Keratinocyte (primary cell): ENCODE results near the gene KLHL29. TPM values are rescaled to one million over a fixed set of nuclear protein-coding genes. Genes with fewer than 3 reads are reported as not detected.

Source experiments
- DNase-seq: peaks from one replicate; pipeline ENCODE4 v3.0.0-alpha.2; 2011; ENCODE audit warnings: low read depth, missing footprints, low spot score
- FAIRE-seq: peaks from 2 replicates; lab custom pipeline; 2011; peaks lifted over from hg19 to GRCh38; lab: Jason Lieb, UNC
- H2AFZ ChIP-seq: 2 replicates; pipeline ENCODE4 v1.6.0; 2012; ENCODE audit warnings: low read length, control low read depth, inconsistent platforms; ENCODE audit not compliant: control insufficient read depth
- H3K27ac ChIP-seq: 2 replicates; pipeline ENCODE4 v1.5.1; 2011; ENCODE audit warnings: low read length; ENCODE audit not compliant: control insufficient read depth, insufficient read depth
- H3K27me3 ChIP-seq: 3 replicates; pipeline ENCODE4 v1.6.0; 2011; ENCODE audit warnings: low read length; ENCODE audit not compliant: control insufficient read depth, insufficient read depth; ENCODE audit errors: extremely low read depth
- H3K36me3 ChIP-seq, 2 experiments: 2 replicates in 1 of 2; 3 replicates in 1 of 2; pipeline ENCODE4 v1.5.1; 2011; ENCODE audit warnings: low read length in 2 of 2, mild to moderate bottlenecking in 1 of 2; ENCODE audit not compliant: control insufficient read depth in 2 of 2, insufficient read depth in 2 of 2; ENCODE audit errors: extremely low read depth in 1 of 2
- H3K4me1 ChIP-seq: 3 replicates; pipeline ENCODE4 v1.5.1; 2011; ENCODE audit warnings: low read length; ENCODE audit not compliant: control insufficient read depth, insufficient read depth; ENCODE audit errors: extremely low read depth
- H3K4me2 ChIP-seq: 3 replicates; pipeline ENCODE4 v1.6.0; 2011; ENCODE audit warnings: low read depth, low read length; ENCODE audit not compliant: control insufficient read depth, insufficient read depth; ENCODE audit errors: extremely low read depth
- H3K4me3 ChIP-seq, 3 experiments: fragments of 200-600 bp in 1 of 3; sonication (generic) in 1 of 3; 2 replicates in 2 of 3; 3 replicates in 1 of 3; pipeline ENCODE4 v1.5.1; 2011 to 2016; ENCODE audit warnings: low read length in 3 of 3, mild to moderate bottlenecking in 3 of 3, control low read depth in 2 of 3, inconsistent platforms in 1 of 3, low read depth in 1 of 3, mixed read lengths in 1 of 3, mixed run types in 1 of 3, moderate library complexity in 1 of 3; ENCODE audit not compliant: control insufficient read depth in 2 of 3, insufficient read depth in 2 of 3; ENCODE audit errors: extremely low read depth in 1 of 3
- H3K79me2 ChIP-seq: 2 replicates; pipeline ENCODE4 v1.6.0; 2012; ENCODE audit warnings: low read length; ENCODE audit not compliant: control insufficient read depth, insufficient read depth
- H3K9ac ChIP-seq: 3 replicates; pipeline ENCODE4 v1.6.0; 2011; ENCODE audit warnings: low read length; ENCODE audit not compliant: control insufficient read depth, insufficient read depth; ENCODE audit errors: extremely low read depth
- H3K9me1 ChIP-seq: 3 replicates; pipeline ENCODE4 v1.6.0; 2011; ENCODE audit warnings: low read length; ENCODE audit not compliant: control insufficient read depth, insufficient read depth; ENCODE audit errors: extremely low read depth
- H3K9me3 ChIP-seq: 2 replicates; pipeline ENCODE4 v1.5.1; 2012; ENCODE audit warnings: low read depth, low read length; ENCODE audit not compliant: control insufficient read depth
- H4K20me1 ChIP-seq: 3 replicates; pipeline ENCODE4 v1.6.0; 2011; ENCODE audit warnings: low read length; ENCODE audit not compliant: control insufficient read depth, insufficient read depth; ENCODE audit errors: extremely low read depth
- EZH2 ChIP-seq: IDR thresholded peaks from one replicate; pipeline ENCODE4 v1.6.1; 2012; ENCODE audit warnings: inconsistent platforms, mild to moderate bottlenecking, low read length, moderate library complexity
- dilution Hi-C: fragments of 300-500 bp; cut with MboI; formaldehyde crosslinking; loops from one replicate; pipeline ENCODE4 v1.7.0; 2020; ENCODE audit warnings: low sequenced_read_pairs; ENCODE audit not compliant: extremely low pct_ligation_motif_present
- polyA plus RNA-seq, 5 experiments: library from polyadenylated mRNA; depleted of rRNA in 3 of 5; stranded (reverse) in 3 of 5; stranded (forward) in 1 of 5; unstranded in 1 of 5; fragments of >200 nt; gene quantifications; 1 replicate in 1 of 5; 2 replicates in 3 of 5; 3 replicates in 1 of 5; pipeline versions ENCODE4 v1.2.1 to v1.2.3, GENCODE V29; 2011 to 2012; ENCODE audit warnings: missing spikeins in 2 of 5, low read depth in 1 of 5, low replicate concordance in 1 of 5
- TF ChIP-seq, protein P1 (sequence below), 3 experiments: IDR thresholded peaks in 1 of 3; conservative IDR thresholded peaks in 1 of 3; optimal IDR thresholded peaks in 1 of 3; 2 replicates in 2 of 3; 3 replicates in 1 of 3; pipeline versions ENCODE3 to v1.5.1; 2011; ENCODE audit warnings: low read length in 3 of 3, mild to moderate bottlenecking in 3 of 3, moderate library complexity in 2 of 3, control low read depth in 1 of 3, inconsistent platforms in 1 of 3; ENCODE audit not compliant: insufficient read depth in 2 of 3; ENCODE audit errors: extremely low read depth in 1 of 3

KLHL29 gene
- polyA plus RNA-seq, 1 donor (not counting 4 experiments of a cell fraction or from before 2014, with no cell fraction given), result 4.7 TPM

DNA sequence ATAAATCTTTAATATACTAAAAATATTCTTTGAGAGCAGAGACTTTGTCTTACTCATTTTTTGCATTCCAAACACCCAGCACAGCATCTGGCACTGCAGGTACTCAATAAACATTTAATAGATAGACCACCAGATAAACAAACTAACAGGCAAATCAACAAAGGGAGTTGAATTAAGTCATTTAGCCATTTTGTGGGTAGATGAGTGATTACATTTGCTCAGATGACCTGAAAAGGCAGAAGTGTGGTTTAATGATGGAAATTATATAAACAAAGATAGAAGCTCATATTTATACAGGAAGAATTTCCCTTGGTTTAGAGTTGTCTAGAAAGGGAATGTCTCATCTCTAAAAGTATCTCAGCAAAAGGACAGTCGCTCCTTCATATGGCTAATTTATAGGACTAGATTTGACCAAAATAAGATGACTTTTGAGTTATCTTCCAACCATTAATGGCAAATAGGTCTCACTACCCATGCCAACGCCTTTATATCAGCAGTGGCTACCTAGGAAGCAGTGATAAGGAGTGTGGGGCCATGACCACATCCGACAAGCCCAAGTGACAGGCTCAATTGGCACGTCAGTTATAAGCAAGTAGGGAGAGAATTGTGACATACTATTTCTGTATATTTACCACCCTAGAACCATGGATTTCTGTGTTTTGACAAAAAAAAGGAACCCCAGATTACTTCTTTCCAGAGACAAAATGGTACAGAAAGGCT lies 368.5 kb downstream of the KLHL29 start:
- TF ChIP-seq EZH2, result no peak
- TF ChIP-seq, protein P1, sequence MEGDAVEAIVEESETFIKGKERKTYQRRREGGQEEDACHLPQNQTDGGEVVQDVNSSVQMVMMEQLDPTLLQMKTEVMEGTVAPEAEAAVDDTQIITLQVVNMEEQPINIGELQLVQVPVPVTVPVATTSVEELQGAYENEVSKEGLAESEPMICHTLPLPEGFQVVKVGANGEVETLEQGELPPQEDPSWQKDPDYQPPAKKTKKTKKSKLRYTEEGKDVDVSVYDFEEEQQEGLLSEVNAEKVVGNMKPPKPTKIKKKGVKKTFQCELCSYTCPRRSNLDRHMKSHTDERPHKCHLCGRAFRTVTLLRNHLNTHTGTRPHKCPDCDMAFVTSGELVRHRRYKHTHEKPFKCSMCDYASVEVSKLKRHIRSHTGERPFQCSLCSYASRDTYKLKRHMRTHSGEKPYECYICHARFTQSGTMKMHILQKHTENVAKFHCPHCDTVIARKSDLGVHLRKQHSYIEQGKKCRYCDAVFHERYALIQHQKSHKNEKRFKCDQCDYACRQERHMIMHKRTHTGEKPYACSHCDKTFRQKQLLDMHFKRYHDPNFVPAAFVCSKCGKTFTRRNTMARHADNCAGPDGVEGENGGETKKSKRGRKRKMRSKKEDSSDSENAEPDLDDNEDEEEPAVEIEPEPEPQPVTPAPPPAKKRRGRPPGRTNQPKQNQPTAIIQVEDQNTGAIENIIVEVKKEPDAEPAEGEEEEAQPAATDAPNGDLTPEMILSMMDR (optimal IDR thresholded peaks at IDR 0.05 in 1 of 3, IDR thresholded peaks at IDR 0.05 in 1 of 3, conservative IDR thresholded peaks at IDR 0.05 in 1 of 3; ENCODE audit: extremely low read depth in 1 of 3, insufficient read depth in 2 of 3, low read length in 3 of 3), result no peak
- DNase-seq, result no peak
- Histone ChIP-seq H3K4me2 (no peak overlapping the region), H3K79me2 (no peaks in the 10 kb centered on the region), H3K36me3 (peaks cover 5 to 6% of the 10 kb centered on the region in 2 experiments), H2AFZ (no peak overlapping the region), H3K4me3 (no peak overlapping the region), H4K20me1 (no peaks in the 10 kb centered on the region), H3K27me3 (no peaks in the 10 kb centered on the region), H3K4me1 (peaks cover 41% of the 10 kb centered on the region), H3K9me3 (no peaks in the 10 kb centered on the region), H3K27ac (no peak overlapping the region), H3K9me1 (peaks cover 2% of the 10 kb centered on the region), H3K9ac (no peak overlapping the region)
- no peak for FAIRE-seq
- dilution Hi-C loops, result no loop called here

DNA sequence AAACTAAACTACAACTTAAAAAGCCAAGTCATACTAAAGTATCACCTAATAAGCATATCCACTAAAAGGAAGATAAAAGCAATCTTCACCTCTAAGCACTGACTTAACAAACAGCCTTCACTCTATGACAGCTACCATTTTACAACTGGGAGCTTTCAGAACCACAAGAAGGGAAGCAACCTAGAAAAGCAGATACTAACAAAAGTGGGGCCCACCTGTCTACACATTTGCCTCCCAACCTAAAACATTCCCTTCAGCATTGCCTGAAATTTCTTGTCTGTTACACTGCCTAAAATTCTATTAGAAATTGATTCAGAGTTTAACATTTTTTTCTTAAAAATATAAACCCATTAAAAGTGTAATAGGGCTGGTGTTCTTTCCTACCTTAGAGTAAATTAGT lies 370.0 kb downstream of the KLHL29 start:
- Histone ChIP-seq H3K27me3 (no peaks in the 10 kb centered on the region), H3K4me1 (peaks cover 39% of the 10 kb centered on the region), H3K4me3 (no peak overlapping the region), H3K27ac (no peak overlapping the region), H3K4me2 (no peak overlapping the region), H4K20me1 (no peaks in the 10 kb centered on the region), H3K9ac (no peak overlapping the region), H3K79me2 (no peaks in the 10 kb centered on the region), H3K9me1 (no peaks in the 10 kb centered on the region), H2AFZ (no peak overlapping the region), H3K9me3 (no peaks in the 10 kb centered on the region), H3K36me3 (peaks cover 6% of the 10 kb centered on the region in 2 experiments)
- FAIRE-seq, result no peak
- dilution Hi-C loops, result no loop called here
- no peak for TF ChIP-seq EZH2
- TF ChIP-seq, protein P1 (optimal IDR thresholded peaks at IDR 0.05 in 1 of 3, IDR thresholded peaks at IDR 0.05 in 1 of 3, conservative IDR thresholded peaks at IDR 0.05 in 1 of 3; ENCODE audit: extremely low read depth in 1 of 3, insufficient read depth in 2 of 3, low read length in 3 of 3), result no peak
- DNase-seq, result no peak
